ENCODE results near the gene HLF.

Gene HLF

DNA sequence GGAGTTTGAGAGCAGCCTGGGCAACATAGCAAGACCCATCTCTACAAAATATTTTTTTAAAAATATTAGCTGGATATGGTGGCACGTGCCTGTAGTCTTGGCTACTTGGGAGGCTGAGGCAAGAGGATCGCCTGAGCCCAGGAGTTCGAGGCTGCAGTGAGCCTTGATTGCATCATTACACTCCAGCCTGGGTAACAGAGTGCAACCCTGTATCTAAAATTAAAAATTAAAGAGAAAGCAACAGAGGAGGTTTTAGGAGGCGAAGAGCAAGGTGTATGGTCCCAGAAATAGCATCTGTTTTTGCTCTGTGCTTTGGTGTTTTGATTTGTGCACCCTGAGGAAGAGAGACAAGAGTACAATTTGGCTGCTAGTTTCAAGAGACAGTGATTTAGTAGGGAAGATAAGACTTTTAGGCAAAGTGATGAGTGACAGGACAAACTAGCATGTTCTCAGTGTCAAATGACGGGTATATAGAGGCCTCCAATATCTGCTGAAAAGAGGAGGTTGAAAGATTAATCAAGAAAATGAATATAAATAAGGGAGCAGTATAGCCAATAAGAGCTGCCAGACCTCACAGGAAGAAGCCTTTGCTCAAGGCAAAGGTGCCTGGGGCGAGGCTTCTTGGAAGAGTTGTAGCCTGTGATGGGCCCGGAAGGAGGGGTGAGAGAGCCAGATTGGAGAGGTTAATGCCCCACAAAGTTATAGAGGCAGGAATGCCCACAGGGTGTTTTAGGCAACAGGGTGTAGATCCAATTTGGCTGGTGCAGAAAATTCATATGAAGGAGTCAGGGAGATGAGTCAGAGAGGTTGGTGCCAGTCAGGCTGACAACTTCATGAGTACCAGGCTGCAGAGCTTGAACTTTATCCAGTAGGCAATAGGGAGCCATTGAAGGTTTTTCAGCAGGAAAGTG, 11.4 kb downstream of the HLF start:
- no peak for DNase-seq

DNA sequence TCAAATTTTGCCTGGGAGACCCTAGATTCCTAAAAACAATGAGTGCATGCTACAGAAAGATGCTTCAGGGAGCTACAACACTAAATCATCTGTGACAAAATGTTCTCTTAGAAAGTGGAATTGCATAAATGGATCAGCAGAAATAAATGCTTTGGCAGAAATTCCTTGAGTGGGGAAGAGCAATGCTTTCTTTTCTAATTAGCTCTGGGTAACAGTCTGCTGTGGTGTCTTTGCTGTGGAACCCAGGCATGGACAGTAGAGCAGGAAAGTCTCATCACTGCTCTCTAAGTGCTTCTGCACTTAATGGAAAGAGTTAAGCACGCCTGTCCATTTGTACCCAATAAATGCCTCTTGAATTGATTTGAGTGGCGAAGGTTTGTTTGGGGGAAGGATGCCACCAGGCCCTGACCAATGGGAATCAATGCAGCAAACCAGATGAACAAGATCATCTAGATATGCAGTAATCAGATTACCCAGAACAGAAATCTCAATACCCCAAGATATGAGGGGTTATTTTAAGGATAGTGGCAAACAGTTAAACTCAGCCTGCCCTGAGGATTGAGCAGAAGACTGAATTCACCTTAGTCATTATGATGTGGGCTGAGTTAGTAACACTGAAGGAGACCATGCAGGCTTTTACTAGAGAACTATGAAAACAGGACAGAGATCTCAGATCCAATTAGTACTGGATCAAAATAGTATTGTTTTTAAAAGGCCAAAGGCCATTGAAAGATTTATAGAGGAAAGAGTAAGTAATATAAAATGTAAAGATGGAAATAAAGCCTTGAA, 13.6 kb downstream of the HLF start:
- no peak for DNase-seq

DNA sequence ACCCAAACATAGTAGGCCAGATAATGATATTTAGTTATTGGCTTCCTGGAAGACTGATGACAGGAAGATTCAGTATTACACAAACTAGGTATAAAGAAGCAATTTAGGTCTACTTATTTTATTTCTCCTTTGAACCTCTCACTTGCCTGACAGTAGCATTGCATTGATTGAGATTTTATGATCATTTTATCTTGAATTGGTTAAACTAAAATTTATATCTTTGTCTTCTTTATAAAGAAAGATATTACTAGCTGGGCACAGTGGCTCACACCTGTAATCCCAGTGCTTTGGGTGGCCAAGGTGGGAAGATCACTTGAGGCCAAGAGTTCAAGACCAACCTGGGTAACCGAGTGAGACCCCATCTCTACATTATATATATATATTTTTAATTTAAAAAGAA, 14.4 kb downstream of the HLF start:
- no peak for DNase-seq

DNA sequence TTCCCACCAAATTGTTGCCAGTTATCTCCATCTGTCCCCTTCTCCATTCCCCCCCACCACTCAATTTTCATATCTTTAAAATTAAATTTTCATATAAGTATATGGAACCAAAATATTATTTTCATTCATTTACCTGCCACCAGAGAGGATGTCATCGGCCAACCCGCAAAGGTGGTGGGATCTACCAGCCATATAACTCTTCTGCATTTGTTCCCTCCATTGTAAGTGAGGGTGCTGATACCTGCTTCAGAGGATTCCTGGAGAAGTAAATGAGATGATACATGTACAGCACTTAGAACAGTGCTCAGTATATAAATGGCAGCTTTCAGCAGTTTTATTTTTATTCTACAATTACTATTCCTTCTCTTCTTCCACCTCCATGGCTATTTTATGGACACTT, 15.0 kb downstream of the HLF start:
- DNase-seq = no peak

DNA sequence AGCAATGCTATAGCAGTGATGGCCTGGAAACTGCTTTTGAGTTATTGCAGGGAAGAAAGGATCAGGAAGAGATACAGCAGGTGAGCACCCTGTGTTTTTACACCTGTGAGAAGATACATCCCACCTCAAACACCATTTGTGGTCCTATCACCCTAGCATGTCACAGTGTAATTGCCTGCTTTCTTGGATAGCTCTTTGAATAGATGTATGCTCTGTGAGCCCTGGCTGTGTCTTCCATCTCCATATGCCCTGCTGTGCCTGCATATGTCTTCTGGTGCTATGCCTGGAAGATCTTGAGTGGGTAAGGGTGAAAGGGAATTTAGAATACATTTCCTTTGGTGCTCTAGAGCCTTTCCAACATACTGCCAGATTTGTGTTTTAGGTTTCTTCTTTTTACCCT, 15.5 kb downstream of the HLF start:
- DNase-seq = no peak

DNA sequence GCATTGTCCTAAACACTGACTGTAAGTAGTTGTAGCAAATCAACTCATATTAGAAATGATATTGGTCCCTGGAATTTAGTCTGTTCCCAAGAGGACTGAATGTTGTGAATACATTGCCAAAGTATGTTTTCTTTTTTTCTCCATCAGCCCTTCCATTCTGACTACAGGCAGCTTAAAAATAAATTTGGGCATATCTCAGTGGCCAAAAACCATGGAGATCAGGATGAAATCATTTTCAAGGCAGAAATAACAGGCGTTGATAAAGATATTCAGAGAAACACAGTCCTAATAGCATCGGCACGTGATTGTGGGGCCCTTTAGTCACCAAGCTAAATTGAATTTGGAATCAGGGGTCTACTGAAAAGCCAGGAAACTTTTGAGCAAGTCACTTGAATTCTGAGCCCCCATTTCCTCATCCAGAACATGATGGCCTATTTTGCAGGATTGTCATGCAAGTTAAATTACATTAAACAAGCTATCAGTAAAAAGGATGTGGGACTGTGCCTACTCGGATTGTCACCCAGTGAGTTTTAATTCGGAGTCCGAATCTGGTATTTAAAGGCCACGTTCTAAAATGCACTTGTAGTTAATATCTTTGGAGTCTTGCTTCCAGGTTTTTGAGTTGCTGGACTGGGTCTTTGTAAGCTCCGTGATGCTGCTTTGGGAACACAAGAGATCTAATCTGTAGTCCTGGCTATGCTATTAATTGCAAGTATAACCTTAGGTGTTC, 17.1 kb downstream of the HLF start:
- no peak for DNase-seq

DNA sequence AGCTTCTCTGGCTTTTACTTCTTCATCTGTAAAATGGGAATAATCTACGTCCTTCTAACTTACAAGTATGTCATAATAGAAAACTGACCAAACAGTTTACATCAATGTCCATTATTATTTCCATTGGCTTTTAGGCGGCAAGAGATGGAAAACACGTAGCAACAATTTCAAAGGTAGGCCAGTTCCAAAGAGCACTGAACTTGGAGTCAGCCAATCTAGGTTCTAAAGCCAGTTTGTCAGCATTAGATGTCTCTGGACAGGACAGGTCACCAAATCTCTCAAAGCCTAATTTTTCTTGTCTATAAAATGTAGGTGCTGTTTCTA, 17.6 kb downstream of the HLF start:
- no peak for DNase-seq

DNA sequence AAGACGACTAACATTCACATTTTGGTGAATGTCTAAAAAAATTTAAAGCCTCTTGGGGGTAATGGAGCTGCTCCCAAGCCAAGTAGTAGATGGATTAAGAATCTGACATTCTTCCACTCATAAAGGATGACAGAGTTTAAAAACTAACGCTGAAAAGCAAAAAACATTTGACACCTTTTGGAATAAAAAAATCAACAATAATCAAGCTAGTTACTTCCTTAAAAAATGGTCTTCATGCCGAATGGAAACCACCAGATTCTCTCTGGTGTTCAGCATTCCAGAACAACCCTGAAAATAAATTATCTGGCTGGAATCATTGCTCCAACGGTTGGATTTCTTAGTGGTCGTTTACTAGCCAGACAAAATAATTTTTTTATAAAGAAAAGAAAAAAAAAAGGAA, 18.0 kb downstream of the HLF start:
- DNase-seq = no peak

DNA sequence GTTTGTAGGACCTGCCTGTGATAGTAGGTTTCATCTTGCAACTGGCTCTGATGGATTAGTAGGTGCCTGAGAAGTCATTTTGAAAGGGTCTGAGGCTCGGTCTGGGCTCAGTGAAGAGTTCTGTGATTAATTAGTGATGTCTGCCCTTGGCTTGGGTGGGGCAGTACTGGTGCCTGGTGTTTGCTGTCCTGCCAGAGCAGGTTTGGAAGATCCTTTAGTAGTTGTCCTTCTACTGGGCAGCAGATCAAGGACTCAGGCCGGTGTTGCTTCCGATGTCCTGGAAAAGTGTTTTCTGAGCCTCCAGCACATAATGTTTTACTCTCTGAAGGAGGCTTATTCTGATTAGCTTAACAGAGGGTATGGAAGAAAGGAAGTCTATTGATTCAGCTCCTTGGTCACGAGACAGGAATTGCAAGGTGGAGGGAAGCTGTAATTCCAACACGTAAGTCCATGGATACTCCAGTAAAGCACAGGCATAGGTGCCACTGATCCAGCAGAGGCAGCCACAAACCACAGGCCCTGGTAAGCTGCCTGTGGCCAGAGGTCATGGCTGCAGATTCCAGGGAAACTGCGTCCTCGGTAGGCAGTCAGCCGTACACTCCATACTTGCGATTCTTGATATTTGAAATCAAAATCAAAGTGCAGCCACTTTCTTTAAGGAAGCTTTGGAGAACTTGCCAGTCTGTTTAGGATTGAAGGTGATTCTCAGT, 18.7 kb downstream of the HLF start:
- no peak for DNase-seq

DNA sequence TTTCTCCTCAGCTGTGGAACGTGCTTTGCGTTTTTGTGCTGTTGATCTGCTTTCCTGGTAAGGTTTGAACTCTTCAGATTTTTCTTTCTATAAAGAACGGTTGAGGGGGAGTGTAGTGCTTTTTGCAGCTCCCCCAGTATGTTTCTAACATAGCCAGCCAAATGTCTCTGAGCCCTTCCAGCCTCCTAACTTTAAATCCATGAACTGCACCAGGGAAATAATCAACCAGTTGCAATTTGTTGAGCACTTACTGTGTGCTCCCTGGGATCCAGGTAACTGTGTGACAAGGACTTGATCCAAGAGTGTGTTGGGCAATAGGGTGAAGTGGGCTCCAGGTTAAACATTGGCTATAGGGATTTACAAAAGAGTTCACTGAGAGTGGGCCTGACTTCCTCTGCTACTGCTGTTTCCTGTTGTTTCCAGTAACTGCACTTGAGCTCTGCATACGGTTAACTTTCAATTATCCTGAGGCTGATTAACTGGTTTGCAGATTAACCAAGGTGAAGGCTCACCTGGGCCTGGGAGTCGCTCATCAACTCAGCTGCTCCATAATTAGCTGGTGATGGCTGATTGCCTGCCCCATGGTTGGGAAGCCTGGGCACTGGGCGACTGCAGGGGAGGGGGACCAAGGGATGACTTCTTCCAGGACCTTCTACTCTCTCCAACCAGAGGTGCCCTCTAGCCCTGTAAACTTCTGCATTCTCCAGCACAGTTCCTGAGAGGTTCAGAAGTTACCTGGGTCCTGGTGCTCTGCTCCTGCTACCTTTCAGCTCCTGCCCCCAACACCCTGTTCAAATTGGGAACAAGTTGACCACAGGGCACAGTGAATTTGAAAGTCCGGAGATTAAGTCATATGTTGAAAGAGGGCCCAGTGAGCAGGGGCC, 19.5 kb downstream of the HLF start:
- DNase-seq = no peak

DNA sequence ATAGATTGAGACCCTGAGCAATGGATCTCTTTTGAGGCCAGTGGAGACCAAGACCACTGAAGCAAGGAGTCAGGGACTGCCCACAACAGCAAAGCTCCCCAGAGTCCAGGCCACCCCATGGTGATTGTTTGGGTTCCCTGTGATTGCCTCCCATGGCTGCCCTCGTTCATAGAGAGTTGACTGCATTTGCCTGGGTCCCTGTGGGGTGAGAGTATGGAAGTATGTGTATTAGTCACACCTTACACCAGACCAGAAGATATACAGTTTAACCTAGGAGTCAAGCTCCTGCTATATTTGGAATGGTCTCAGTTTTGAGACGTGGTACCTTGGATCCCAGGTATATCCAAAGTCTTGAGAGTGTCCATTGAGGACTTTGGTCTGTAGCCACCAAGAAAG, 20.2 kb downstream of the HLF start:
- no peak for DNase-seq

DNA sequence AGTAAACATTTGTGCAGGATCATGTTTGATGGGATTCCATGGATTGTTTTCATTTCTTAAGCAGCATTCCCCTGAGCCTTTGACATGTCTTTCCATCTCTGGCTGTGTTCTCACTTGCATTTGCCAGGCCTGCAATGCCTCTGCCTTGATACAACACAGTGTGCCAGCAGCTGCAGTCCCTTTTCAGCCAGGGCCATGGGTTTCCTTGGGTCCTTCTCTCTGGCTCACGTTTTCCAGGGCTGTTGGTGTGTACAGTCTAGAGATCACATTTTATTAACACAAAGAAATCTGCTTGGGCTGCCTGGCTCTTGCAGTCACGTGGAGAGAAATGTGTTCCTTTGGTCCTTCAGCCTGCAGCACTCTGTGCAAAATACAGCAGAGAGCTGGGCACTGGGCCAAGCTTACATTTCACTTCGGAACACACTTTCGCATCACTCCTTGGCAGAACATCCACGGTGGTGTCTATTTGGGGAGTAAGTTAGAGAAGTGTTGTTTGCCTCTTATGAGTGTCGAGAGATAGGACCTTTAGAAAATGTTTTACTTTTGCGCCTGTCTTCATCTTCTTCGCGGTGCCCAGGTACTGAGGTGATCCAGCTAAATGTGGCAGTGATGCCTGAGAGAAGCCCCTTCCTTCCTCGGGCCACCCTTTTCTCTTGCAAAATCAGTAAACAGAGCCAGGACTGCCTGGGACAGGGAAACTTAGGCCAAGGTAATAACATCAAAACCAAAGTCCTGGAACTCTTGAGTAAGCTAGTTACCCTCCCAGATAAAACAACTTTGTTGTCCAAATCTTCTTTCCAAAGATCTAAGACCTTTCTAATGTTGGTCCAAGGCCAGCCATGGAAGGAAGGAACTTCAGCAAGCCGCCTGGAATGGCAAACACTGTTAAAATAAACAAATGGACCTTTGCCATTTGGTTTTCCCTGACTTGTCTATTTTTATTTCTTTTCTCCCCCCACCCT, 20.9 kb downstream of the HLF start:
- DNase-seq = no peak

DNA sequence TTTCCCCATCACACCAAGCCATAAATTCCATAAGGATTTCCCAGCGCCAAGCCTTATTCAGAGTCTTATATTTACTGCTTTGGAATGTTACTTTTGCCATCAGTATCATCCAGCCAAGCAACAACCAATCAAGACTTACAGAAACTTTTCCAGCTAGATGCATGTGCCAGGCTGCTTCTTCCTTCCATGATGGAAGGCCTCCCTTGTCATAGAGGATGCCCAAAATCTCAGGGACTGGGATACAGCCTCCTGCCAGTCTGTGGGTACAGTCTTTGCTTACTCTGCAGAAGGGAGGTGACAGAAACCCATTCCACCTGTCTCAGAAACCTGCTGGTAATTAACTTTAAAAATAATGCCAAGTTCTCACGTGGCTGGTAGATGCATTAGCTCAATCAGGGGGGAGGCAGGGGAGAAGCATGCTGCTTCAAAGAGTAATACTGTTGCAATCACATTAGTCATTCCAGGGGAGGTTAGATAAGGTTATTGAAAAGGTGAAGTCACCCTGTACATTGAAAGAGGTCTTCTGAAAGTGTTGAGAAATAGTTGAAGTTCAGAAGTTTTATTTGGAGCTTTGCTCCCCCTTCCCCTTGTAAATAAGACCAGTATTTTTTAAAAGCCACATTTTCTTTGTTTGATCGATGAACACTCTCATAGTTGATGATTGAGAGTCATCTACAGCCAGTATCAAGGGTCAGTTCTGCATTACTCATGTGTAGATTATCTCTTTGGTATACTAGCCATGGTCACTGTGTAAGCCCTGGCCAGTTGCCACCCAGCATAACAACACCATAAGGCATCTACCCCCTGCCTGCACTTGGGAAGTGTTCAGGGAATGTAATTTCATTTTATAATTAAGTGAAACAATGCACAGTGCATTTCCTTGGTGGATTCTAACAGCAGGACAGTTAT, 22.2 kb downstream of the HLF start:
- no peak for DNase-seq

DNA sequence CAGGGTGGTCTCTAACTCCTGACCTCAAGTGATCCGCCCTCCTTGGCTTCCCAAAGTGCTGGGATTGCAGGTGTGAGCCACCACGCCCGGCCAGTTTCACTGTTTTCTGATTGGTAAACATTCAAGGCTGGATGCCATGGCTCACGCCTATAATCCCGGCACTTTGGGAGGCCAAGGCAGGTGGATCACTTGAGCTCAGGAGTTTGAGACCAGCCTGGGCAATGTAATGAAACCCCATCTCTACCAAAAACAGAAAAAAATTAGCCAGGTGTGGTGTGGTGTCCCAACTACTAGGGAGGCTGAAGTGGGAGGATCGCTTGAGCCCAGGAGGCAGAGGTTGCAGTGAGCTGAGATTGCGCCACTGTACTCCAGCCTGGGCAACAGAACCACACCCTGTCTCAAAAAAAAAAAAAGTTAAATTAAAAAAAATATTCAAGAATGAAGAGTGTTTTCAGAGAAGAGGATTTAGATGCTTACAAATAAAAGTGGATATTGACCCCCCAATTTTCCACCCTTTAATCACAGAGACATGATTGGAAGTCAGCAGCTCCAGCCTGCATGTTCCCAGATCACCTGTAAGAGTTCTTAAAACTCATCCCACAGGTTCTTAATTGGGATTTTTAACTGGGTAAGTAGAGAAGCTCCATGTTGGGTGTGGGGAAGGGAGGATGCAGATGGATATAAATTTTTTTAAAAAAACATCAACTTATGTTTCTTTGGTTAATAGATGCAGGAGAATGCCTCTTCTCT, 23.8 kb downstream of the HLF start:
- DNase-seq = no peak

DNA sequence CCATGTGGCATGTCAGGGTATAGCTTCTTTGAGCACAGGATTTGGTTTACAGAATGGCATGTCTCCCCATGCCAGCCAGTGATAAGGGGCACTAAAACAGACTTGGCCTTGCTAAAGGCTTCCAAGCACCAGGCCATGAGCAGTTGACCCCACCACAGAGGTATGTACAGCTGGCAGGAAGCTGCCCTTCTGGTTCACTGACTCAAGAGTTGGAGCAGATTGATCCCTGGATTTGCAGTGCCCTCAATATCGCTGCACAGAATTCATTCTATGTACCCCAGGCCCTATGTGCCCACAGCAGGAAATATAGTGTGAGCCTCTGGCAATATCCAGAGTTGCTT, 24.3 kb downstream of the HLF start:
- DNase-seq = no peak

DNA sequence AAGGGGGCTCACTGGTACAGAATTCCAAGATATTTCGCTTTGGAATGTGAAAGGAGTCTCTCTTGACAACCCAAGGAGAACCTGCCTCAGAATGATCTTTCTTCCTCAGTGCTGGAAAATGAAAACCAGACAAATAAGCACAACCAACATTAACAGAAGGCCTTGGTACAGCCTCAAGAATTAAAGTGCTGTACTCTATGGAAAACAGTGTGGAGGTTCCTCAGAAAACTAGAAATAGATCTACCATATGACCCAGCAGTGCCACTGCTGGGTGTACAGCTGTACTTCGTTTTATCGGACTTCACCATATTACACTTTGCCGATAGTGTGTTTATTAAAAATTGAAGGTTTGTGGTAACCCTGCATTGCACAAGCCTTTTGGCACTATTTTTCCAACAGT, 25.2 kb downstream of the HLF start:
- no peak for DNase-seq

DNA sequence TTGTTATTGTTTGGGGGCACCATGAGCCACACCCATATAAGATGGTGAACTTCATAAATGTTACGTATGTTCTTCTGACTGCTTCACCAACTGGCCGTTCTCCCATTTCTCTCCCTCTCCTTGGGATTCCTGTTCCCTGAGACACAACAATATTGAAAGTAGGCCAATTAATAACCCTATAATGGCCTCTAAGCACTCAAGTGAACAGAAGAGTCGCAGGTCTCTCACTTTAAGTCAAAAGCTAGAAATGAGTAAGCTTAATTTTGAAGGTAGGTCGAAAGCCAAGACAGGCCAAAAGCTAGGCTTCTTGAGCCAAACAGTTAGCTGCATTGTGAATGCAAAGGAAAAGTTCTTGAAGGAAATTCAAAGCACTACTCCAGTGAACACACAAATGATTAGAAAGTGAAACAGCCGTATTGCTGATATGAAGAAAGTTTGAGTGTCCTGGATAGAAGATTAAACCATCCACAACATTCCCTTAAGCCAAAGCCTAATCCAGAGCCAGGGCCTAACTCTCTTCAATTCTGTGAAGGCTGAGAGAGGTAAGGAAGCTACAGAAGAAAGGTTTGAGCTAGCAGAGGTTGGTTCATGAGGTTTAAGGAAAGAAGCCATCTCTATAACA, 25.8 kb downstream of the HLF start:
- DNase-seq = no peak

DNA sequence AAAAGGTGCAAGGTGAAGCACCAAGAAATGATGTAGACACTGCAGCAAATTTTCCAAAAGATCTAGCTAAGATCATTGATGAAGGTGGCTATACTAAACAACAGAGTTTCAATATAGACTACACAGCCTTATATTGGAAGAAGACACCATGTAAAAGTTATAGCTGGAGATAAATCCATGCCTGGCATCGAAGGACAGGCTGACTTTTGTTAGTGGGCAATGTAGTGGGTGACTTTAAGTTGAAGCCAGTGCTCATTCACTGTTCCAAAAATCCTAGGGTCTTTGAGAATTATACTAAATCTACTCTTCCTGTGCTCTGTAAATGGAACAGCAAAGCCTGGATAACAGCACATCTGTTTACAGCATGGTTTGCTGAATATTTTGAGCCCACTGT, 26.4 kb downstream of the HLF start:
- DNase-seq = no peak

DNA sequence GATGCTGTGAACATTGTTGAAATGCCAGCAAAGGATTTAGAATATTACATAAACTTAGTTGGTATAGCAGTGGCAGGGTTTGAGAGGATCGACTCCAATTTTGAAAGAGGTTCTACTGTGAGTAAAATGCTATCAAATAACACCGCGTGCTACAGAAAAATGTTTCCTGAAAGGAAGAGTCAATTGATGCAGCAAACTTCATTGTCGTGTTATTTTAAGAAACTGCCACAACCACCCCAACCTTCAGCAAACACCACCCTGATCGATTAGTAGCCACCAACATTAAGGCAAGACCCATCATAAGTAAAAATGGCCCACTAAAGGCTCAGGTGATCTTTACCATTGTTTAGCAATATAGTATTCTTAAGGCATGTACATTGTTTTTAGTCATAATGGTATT, 27.3 kb downstream of the HLF start:
- no peak for DNase-seq
